Stimulated activated memory B cell treated with anti-CD40 and anti-IgM and Interleukin-4, amounts not matched to agents 10 μg/mL and 1 μg/mL and 100 μg/mL, for 72 hours (primary cell): ENCODE data around the gene TSPAN32.

Experiments used
- ATAC-seq: fragments of 150-1000 bp; cut with Tn5 transposase; 2 replicates; pipeline ENCODE4 v1.10.0; 2021
- H3K27ac Mint-ChIP-seq: one replicate; pipeline ENCODE4 v1.8.0; 2022; ENCODE audit warnings: mild to moderate bottlenecking, mixed read lengths
- H3K27me3 Mint-ChIP-seq: one replicate; pipeline ENCODE4 v1.8.0; 2022; ENCODE audit warnings: mixed read lengths
- H3K36me3 Mint-ChIP-seq: one replicate; pipeline ENCODE4 v1.8.0; 2022; ENCODE audit warnings: mixed read lengths
- H3K4me1 Mint-ChIP-seq: one replicate; pipeline ENCODE4 v1.8.0; 2022; ENCODE audit warnings: mixed read lengths
- H3K4me3 Mint-ChIP-seq: one replicate; pipeline ENCODE4 v1.8.0; 2022; ENCODE audit warnings: mild to moderate bottlenecking, moderate library complexity, mixed read lengths
- H3K9me3 Mint-ChIP-seq: one replicate; pipeline ENCODE4 v1.8.0; 2022; ENCODE audit warnings: mixed read lengths

The TSPAN32 gene

GRCh38 chr11:2264366-2265053 lies 37.3 kb upstream of the TSPAN32 start:
- H3K4me3 Mint-ChIP-seq = no peak overlapping the region
- H3K27me3 Mint-ChIP-seq = no peaks in the 10 kb centered on the region
- no peaks in the 10 kb centered on the region for H3K36me3 Mint-ChIP-seq
- H3K4me1 Mint-ChIP-seq = peaks cover 28% of the 10 kb centered on the region
- H3K9me3 Mint-ChIP-seq = no peaks in the 10 kb centered on the region
- no peak for ATAC-seq
- no peak overlapping the region for H3K27ac Mint-ChIP-seq

GRCh38 chr11:2265396-2265795 lies 36.4 kb upstream of the TSPAN32 start:
- Mint-ChIP-seq H3K4me3 (peak overlapping the region; percentile 47), H3K36me3 (no peaks in the 10 kb centered on the region), H3K9me3 (no peaks in the 10 kb centered on the region), H3K4me1 (peaks cover 29% of the 10 kb centered on the region), H3K27ac (peak overlapping the region; percentile 71), H3K27me3 (peaks cover 2% of the 10 kb centered on the region)
- peak; percentile 77 for ATAC-seq

DNA sequence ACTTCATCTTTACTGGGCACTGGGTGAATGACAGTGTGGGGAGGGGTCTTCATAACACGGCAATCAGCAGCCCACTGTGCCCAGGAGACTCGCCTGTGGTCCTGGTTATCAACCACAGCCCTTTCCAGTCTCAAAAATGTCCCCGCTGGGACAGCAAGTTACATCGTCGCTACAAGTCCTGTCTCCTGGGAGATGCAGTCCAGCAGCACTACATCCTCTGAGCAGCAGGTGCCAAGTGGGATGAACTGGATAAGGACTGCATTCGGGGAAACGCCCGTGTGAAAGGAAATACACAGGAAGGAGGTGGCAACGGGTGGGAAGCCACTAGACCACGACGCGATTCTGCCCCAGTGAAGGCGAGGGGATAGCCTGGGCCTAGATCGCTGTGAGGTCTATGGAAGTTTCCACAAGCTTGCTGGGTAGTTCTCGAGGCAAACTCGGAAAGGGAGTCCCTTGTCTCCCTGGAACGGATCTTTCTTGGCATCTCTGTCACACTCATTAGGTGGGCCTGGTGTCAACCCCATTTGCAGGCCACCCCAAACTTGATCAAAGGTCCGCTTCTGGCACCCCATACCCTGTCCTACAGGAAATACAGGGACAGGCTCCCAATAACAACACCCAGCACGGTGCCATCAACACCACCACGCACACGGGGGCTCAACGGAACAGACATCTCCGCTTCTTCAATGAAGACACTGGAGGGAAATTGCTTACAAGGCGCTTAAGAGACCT lies 35.8 kb upstream of the TSPAN32 start:
- H3K4me3 Mint-ChIP-seq = peak overlapping the region; percentile 47
- no peak for ATAC-seq
- H3K4me1 Mint-ChIP-seq = peaks cover 34% of the 10 kb centered on the region
- no peaks in the 10 kb centered on the region for H3K36me3 Mint-ChIP-seq
- H3K27me3 Mint-ChIP-seq = peaks cover 9% of the 10 kb centered on the region
- no peaks in the 10 kb centered on the region for H3K9me3 Mint-ChIP-seq
- peak overlapping the region; percentile 71 for H3K27ac Mint-ChIP-seq

DNA sequence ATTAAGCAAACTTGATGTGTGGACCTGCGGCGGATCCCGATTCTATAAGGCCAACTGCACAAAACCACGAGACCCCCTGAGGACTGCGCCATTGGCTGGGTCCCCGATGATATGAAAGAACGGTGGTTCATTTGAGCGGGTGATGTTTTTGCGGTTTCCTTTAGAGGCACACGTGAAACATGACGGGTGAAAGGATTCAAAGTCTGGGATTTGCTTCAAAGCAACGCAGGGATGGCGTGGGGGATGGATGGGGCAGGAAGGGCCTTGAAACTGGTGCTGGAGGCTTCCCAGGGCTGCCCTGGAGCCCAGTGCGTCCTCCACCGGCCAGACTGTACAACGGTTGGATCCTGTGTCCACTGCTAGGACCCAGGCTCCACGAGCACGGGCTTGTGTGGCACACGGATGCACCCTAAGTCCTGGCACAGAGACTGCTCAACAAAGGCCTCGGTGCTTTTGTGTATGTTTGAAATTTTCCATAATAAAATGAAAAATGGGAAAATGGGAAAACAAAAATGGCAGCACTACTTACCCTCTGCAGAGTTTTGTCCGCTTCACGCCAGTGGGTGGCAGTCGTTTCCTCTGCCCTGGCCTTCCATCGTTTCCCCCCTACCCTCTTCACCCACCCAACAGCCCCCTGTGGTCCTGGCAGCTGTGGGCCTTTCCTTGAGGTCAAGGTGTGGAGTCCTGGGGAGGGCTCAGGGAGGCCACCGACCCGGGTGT lies 35.1 kb upstream of the TSPAN32 start:
- Mint-ChIP-seq H3K27ac (peak overlapping the region; percentile 71), H3K36me3 (no peaks in the 10 kb centered on the region), H3K4me3 (no peak overlapping the region), H3K9me3 (no peaks in the 10 kb centered on the region), H3K27me3 (peaks cover 16% of the 10 kb centered on the region), H3K4me1 (peaks cover 39% of the 10 kb centered on the region)
- no peak for ATAC-seq

- no peak overlapping the region for H3K27ac Mint-ChIP-seq
- no peak overlapping the region for H3K4me3 Mint-ChIP-seq
- no peaks in the 10 kb centered on the region for H3K36me3 Mint-ChIP-seq
- ATAC-seq = no peak
- no peaks in the 10 kb centered on the region for H3K9me3 Mint-ChIP-seq
- H3K4me1 Mint-ChIP-seq = peaks cover 39% of the 10 kb centered on the region
- H3K27me3 Mint-ChIP-seq = peaks cover 22% of the 10 kb centered on the region
Measured at GRCh38 chr11:2267306-2267850, 34.4 kb upstream of the TSPAN32 start.

DNA sequence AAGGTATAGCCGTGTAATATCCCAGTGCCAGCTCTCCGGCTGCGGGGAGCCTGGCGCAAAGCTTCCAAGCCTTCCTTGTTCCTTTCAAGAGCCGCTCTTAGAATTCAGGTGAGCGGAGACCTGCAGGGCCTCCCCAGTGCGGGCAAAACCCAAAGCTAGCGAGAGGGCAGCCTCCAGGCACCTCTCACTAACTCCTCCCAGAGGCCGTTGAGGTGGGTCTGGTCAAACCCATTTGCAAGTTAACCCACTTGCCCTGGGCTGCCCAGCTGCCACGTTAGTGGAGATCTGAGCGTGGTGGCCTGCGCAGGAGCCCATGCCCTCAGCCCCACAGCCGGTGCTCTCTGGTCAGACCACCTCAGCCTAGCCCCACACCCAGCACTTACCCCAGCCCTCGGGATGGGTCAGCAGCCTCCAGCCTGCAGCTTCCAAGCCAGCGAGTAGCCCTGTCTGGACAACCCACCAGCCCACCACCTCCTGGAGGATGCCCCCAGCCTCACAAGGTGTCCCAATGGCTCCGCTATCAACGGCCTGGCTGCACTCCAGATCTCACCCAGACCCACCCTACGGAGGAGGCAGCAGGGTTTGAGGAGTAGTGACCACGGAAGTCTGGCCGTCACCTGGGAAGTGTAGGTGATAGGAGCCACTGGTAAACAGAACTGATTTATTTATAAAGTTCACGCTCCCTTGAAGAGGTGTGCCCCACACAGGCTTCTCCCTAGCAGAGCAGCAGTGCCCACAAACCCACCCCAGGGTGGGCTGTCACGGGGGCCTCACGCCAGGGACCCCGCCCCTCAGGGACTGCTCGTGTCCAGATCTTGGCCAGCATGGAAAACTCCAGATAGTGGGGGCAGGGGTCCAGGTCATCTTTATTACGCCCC lies 33.7 kb upstream of the TSPAN32 start:
- H3K36me3 Mint-ChIP-seq = no peaks in the 10 kb centered on the region
- no peak overlapping the region for H3K4me3 Mint-ChIP-seq
- no peak for ATAC-seq
- H3K27ac Mint-ChIP-seq = peak overlapping the region; percentile 23
- H3K4me1 Mint-ChIP-seq = peaks cover 39% of the 10 kb centered on the region
- peaks cover 29% of the 10 kb centered on the region for H3K27me3 Mint-ChIP-seq
- no peaks in the 10 kb centered on the region for H3K9me3 Mint-ChIP-seq

DNA sequence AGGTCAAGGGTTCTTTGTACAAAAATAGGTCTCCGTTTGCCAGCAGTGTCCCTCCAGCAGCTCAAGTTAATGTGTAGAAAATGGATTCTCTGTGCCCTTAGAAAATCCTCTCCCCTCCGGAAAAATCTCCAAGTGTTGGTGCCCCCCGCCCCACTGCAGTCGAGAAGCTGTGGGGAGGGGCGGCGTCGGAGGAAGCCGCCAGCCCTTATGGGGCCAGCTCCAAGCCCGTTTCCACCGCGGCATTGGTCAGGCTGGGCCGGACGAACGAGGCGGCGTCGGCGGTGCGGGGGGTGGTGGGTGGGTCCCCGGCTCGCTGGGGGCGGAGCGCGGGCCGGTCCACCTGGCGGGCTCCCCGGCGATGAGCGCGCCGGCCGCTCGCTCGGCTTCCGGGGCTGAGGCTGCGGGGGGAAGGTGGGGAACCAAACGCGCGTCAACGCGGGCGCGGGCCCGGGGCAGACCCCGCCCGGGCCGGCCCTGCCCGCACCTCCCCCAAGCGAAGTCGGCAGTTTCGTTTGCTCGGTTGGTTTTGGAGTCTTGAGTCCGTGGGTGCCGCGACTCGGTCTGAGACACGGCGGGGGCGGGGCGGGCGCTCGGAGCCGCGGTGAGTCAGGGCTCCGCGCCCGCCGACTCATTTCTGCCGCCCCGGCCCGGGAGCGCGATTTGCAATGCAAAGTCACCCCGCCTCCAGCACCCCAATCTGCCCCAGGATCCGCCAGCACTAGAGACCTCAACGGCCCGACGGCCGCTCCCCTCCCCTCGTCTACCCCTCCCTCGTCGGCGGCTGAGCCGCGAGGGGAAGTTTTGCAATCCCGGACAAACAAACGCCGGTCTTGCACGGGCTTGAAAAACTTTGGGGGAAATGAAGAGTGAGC lies 32.8 kb upstream of the TSPAN32 start:
- ATAC-seq = peak; percentile 63
- H3K36me3 Mint-ChIP-seq = no peaks in the 10 kb centered on the region
- peak overlapping the region; percentile 23 for H3K27ac Mint-ChIP-seq
- peaks cover 36% of the 10 kb centered on the region for H3K27me3 Mint-ChIP-seq
- peaks cover 39% of the 10 kb centered on the region for H3K4me1 Mint-ChIP-seq
- no peaks in the 10 kb centered on the region for H3K9me3 Mint-ChIP-seq
- H3K4me3 Mint-ChIP-seq = peak overlapping the region; percentile 72

GRCh38 chr11:2269601-2270321 lies 32.1 kb upstream of the TSPAN32 start:
- peaks cover 39% of the 10 kb centered on the region for H3K4me1 Mint-ChIP-seq
- no peaks in the 10 kb centered on the region for H3K36me3 Mint-ChIP-seq
- H3K4me3 Mint-ChIP-seq = peak overlapping the region; percentile 72
- H3K9me3 Mint-ChIP-seq = no peaks in the 10 kb centered on the region
- peaks cover 44% of the 10 kb centered on the region for H3K27me3 Mint-ChIP-seq
- ATAC-seq = no peak
- H3K27ac Mint-ChIP-seq = peak overlapping the region; percentile 23

DNA sequence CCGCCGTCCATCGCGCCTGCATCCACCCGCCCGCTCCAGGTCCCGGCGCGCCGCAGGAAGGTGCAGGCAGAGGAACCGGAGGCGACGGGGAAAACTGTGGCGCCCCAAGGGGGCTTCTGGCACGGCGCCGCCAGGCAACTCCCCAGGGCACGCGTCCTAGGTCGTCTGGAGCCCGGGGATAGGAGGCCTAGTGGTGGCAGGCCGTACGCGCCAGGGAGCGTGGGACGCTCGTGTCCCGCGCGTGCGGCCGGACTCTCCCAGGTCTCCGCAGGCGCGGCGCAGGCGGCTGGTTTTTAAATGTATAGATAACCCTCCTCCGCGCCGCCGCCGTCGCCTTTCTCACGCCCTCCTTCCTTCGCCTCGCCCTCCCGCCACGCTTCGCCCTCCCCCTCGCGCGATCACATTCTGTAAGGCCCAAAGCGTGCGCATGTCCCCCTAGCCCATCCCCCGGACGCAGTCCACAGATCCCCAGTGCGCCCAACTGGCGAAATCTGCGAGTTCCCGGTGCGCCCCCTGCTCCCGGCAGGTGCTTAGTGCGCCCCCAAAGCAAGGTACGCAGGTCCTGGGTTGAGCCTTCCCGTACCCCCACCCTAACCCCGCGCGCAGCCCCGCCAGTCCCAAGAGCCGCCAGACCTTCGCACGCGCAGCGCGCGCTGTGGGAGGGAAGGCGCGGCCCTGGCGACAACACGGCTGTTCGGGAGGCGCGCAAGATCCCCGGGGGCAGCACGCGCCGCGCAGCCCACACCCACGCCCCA lies 31.3 kb upstream of the TSPAN32 start, which contains the start of gene ASCL2:
ASCL2 (minus strand) TSS at position 267 of the 755 bp plus-strand sequence; CDS start at position 11, 256 bp downstream.
- no peaks in the 10 kb centered on the region for H3K9me3 Mint-ChIP-seq
- no peak for ATAC-seq
- H3K36me3 Mint-ChIP-seq = no peaks in the 10 kb centered on the region
- H3K27ac Mint-ChIP-seq = peak within 1 kb of the TSS; percentile 23
- peak within 1 kb of the TSS; percentile 72 for H3K4me3 Mint-ChIP-seq
- H3K27me3 Mint-ChIP-seq = peaks cover 51% of the 10 kb centered on the region
- peaks cover 34% of the 10 kb centered on the region for H3K4me1 Mint-ChIP-seq

- H3K27me3 Mint-ChIP-seq = peaks cover 56% of the 10 kb centered on the region
- ATAC-seq = no peak
- H3K36me3 Mint-ChIP-seq = no peaks in the 10 kb centered on the region
- no peaks in the 10 kb centered on the region for H3K9me3 Mint-ChIP-seq
- H3K4me3 Mint-ChIP-seq = no peak overlapping the region
- H3K4me1 Mint-ChIP-seq = peaks cover 29% of the 10 kb centered on the region
- H3K27ac Mint-ChIP-seq = no peak overlapping the region
Measured at GRCh38 chr11:2271077-2271326, 30.8 kb upstream of the TSPAN32 start.

DNA sequence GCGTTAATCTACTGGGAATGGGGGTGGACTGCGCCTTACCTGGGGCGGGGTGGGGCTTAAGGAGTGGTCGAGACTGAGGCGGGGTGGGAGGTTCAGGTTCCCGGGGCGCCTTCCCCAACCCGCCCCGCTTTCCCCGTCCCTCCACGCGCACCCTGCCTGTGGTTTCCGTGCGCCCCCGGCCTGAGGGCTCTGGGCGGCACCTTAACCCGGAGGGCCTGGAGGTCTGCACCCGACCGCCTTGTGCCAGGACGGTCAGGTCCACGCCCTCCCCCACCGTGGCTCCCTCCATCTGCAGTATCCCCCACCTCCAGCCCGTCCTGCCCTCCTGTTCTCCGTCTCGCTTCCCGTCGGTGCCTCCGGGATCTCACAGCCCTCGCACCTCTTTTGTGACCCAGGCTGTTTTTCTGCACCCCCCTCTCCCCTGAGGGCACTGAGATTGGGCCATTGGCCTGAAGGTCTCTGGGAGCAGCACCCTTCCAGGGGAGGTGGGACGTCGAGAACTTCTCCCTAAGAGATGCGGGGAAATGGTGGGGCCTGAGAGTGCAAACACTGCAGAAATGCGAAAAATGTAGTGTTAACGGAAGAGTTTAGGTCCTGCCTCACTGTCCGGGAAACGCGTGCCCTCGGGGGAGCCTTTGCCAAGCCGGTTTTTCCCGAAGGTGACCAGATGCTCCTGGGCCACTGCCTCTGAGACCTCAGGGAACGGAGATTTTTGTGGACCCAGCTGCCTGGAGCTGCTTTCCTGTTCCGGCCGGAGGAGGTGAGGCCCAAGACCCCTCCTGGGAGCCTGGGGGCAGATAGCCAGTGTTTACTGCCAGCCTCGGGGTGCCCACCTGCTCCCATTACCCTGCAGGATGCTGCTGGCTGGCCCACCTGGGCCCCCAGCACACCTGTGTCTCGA lies 30.2 kb upstream of the TSPAN32 start:
- Mint-ChIP-seq H3K27me3 (peaks cover 62% of the 10 kb centered on the region), H3K9me3 (no peaks in the 10 kb centered on the region), H3K36me3 (no peaks in the 10 kb centered on the region), H3K27ac (no peak overlapping the region), H3K4me3 (peak overlapping the region; percentile 5), H3K4me1 (peaks cover 24% of the 10 kb centered on the region)
- no peak for ATAC-seq

DNA sequence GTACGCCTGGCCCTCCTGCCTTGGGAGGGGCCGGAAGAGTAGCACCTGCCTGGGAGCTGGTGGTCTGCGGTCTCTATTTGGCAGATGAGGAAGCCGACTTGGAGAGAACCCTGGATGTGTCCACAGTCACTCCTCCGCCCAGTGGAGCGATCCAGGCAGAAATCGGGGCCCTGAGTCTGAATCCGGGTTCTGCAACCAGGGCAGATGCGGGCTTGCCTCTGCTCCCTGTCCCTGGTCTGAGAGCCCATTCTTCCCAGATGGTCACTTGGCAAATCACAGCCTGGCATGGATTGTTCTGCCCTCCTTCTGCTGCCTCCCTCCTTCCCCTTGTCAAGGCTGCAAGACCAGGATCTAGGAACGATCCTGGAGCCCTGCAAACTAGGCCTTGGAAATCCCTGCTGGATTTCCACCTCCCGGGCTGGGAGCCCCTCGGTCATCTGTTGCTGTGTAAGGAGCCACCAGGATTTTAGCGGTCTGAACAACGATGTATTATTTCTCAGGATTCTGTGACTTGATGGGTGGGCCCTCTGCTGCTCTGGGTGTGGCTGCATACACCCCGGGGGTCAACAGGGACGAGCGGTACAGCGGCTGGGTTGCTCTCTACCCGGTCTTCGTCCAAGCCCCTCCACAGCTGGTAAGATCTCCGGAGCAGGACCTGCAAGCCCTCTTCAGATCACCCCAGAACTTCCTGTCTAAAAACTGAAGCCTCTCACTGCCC lies 29.4 kb upstream of the TSPAN32 start:
- Mint-ChIP-seq H3K9me3 (no peaks in the 10 kb centered on the region), H3K27me3 (peaks cover 70% of the 10 kb centered on the region), H3K4me1 (peaks cover 22% of the 10 kb centered on the region), H3K27ac (no peak overlapping the region), H3K36me3 (no peaks in the 10 kb centered on the region), H3K4me3 (no peak overlapping the region)
- ATAC-seq = no peak
